H9 (cell line): ENCODE results near the gene PAM. TPM values are rescaled to one million over a fixed set of nuclear protein-coding genes. Genes with fewer than 3 reads are reported as not detected.

Source experiments
- DNase-seq: peaks from one replicate; pipeline ENCODE4 v3.0.0-alpha.2; 2017
- H2AFZ ChIP-seq: one replicate; pipeline ENCODE4 v1.6.1; 2013; ENCODE audit warnings: mild to moderate bottlenecking, low read length, control low read depth, moderate library complexity
- H2AK5ac ChIP-seq: 2 replicates; pipeline ENCODE4 v1.6.1; 2013; ENCODE audit warnings: low read length, control low read depth, mixed read lengths; ENCODE audit not compliant: insufficient read length
- H2BK120ac ChIP-seq: one replicate; pipeline ENCODE4 v1.6.1; 2013; ENCODE audit warnings: low read depth, mild to moderate bottlenecking, low read length, control low read depth, inconsistent platforms; ENCODE audit not compliant: poor library complexity, severe bottlenecking
- H2BK12ac ChIP-seq: 2 replicates; pipeline ENCODE4 v1.6.1; 2013; ENCODE audit warnings: low read length, control low read depth, mixed read lengths, low read depth; ENCODE audit not compliant: insufficient read length
- H2BK15ac ChIP-seq: 2 replicates; pipeline ENCODE4 v1.6.1; 2013; ENCODE audit warnings: low read depth, low read length, control low read depth
- H2BK20ac ChIP-seq: one replicate; pipeline ENCODE4 v1.6.1; 2013; ENCODE audit warnings: low read depth, mild to moderate bottlenecking, low read length, control low read depth, inconsistent platforms; ENCODE audit not compliant: poor library complexity, severe bottlenecking
- H2BK5ac ChIP-seq: 2 replicates; pipeline ENCODE4 v1.6.1; 2013; ENCODE audit warnings: low read length, control low read depth, mixed read lengths; ENCODE audit not compliant: insufficient read length
- H3K14ac ChIP-seq: 2 replicates; pipeline ENCODE4 v1.6.1; 2013; ENCODE audit warnings: low read length, control low read depth; ENCODE audit not compliant: insufficient read depth
- H3K18ac ChIP-seq: 2 replicates; pipeline ENCODE4 v1.6.1; 2013; ENCODE audit warnings: low read depth, mild to moderate bottlenecking, mixed read lengths, low read length, control low read depth; ENCODE audit not compliant: insufficient read length
- H3K23ac ChIP-seq: 2 replicates; pipeline ENCODE4 v1.6.1; 2013; ENCODE audit warnings: low read length, control low read depth, mixed read lengths, low read depth; ENCODE audit not compliant: insufficient read length
- H3K23me2 ChIP-seq: 2 replicates; pipeline ENCODE4 v1.6.1; 2013; ENCODE audit warnings: low read depth, mild to moderate bottlenecking, mixed read lengths, low read length, control low read depth; ENCODE audit not compliant: insufficient read length, poor library complexity, severe bottlenecking
- H3K27ac ChIP-seq: 2 replicates; pipeline ENCODE4 v1.5.1; 2013; ENCODE audit warnings: low read length, control low read depth, mixed read lengths, low read depth; ENCODE audit not compliant: insufficient read length
- H3K27me3 ChIP-seq: 2 replicates; pipeline ENCODE4 v1.6.1; 2013; ENCODE audit warnings: low read length, control low read depth, inconsistent platforms; ENCODE audit not compliant: insufficient read depth
- H3K4ac ChIP-seq: 2 replicates; pipeline ENCODE4 v1.6.1; 2013; ENCODE audit warnings: low read depth, mild to moderate bottlenecking, control low read depth, inconsistent platforms, low read length, moderate library complexity
- H3K4me1 ChIP-seq: 2 replicates; pipeline ENCODE4 v1.6.1; 2013; ENCODE audit warnings: low read length, control low read depth, inconsistent platforms; ENCODE audit not compliant: insufficient read depth
- H3K4me2 ChIP-seq: 2 replicates; pipeline ENCODE4 v1.6.1; 2013; ENCODE audit warnings: low read length, control low read depth, mixed read lengths; ENCODE audit not compliant: insufficient read length, insufficient read depth
- H3K56ac ChIP-seq: 2 replicates; pipeline ENCODE4 v1.6.1; 2013; ENCODE audit warnings: low read depth, mild to moderate bottlenecking, mixed read lengths, low read length, control low read depth; ENCODE audit not compliant: insufficient read length
- H3K79me1 ChIP-seq: 2 replicates; pipeline ENCODE4 v1.6.1; 2013; ENCODE audit warnings: low read depth, mild to moderate bottlenecking, moderate library complexity, low read length, control low read depth, inconsistent platforms; ENCODE audit not compliant: insufficient read depth, poor library complexity, severe bottlenecking
- H3K79me2 ChIP-seq: 2 replicates; pipeline ENCODE4 v1.6.1; 2013; ENCODE audit warnings: low read length, control low read depth, inconsistent platforms; ENCODE audit not compliant: insufficient read depth
- H3K9ac ChIP-seq: 2 replicates; pipeline ENCODE4 v1.6.1; 2013; ENCODE audit warnings: low read length, control low read depth, mixed read lengths; ENCODE audit not compliant: insufficient read length; ENCODE audit errors: extremely low read depth
- H3K9me3 ChIP-seq: one replicate; pipeline ENCODE4 v1.6.1; 2013; ENCODE audit warnings: low read depth, low read length, inconsistent platforms; ENCODE audit not compliant: control insufficient read depth
- H3T11ph ChIP-seq: one replicate; pipeline ENCODE4 v1.6.1; 2013; ENCODE audit warnings: mild to moderate bottlenecking, low read length, control low read depth, inconsistent platforms
- H4K20me1 ChIP-seq: one replicate; pipeline ENCODE4 v1.6.1; 2013; ENCODE audit not compliant: control insufficient read depth, insufficient read length, insufficient read depth
- H4K5ac ChIP-seq: 2 replicates; pipeline ENCODE4 v1.6.1; 2013; ENCODE audit warnings: low read depth, mild to moderate bottlenecking, mixed read lengths, low read length, control low read depth; ENCODE audit not compliant: insufficient read length
- H4K8ac ChIP-seq: replicated peaks from 2 replicates; pipeline ENCODE4 v1.6.1; 2013; ENCODE audit warnings: low read length, control low read depth, mixed read lengths, low read depth; ENCODE audit not compliant: insufficient read length
- H4K91ac ChIP-seq: 2 replicates; pipeline ENCODE4 v1.6.1; 2013; ENCODE audit warnings: low read depth, mild to moderate bottlenecking, moderate library complexity, mixed read lengths, low read length, control low read depth; ENCODE audit not compliant: insufficient read length
- H3K27ac Mint-ChIP-seq, 3 experiments: 2 replicates in 2 of 3; 3 replicates in 1 of 3; pipeline ENCODE4 v1.8.0; 2020 to 2021; ENCODE audit warnings: mixed read lengths in 3 of 3, mild to moderate bottlenecking in 1 of 3, moderate library complexity in 1 of 3
- H3K27me3 Mint-ChIP-seq: 2 replicates; pipeline ENCODE4 v1.8.0; 2021; ENCODE audit warnings: low read depth, mild to moderate bottlenecking, moderate library complexity, mixed read lengths
- H3K36me3 Mint-ChIP-seq, 3 experiments: 2 replicates in 2 of 3; 3 replicates in 1 of 3; pipeline ENCODE4 v1.8.0; 2020 to 2021; ENCODE audit warnings: low read depth in 3 of 3, mixed read lengths in 3 of 3; ENCODE audit not compliant: insufficient read depth in 1 of 3
- H3K4me1 Mint-ChIP-seq, 2 experiments: 2 replicates each; pipeline ENCODE4 v1.8.0; 2020; ENCODE audit warnings: mixed read lengths in 2 of 2
- H3K4me3 Mint-ChIP-seq, 2 experiments: 2 replicates in 1 of 2; 3 replicates in 1 of 2; pipeline ENCODE4 v1.8.0; 2020 to 2021; ENCODE audit warnings: mild to moderate bottlenecking in 2 of 2, mixed read lengths in 2 of 2, moderate library complexity in 1 of 2
- H3K9me3 Mint-ChIP-seq, 2 experiments: 2 replicates in 1 of 2; 3 replicates in 1 of 2; pipeline ENCODE4 v1.8.0; 2020; ENCODE audit warnings: mild to moderate bottlenecking in 2 of 2, mixed read lengths in 2 of 2, moderate library complexity in 1 of 2
- WGBS: extraction: QIAGEN DNeasy Blood & Tissue Kit; methylation state at CpG from one replicate; pipeline ENCODE4 v1.1.7; 2013; ENCODE audit warnings: missing lambda C conversion rate, low lambda C conversion rate, mixed read lengths; ENCODE audit not compliant: insufficient read length; ENCODE audit errors: extremely low coverage; 5-methylcytosine and 5-hydroxymethylcytosine counted together
- total RNA-seq: library from RNA; stranded (reverse); gene quantifications from 2 replicates; pipeline ENCODE4 v1.2.1, GENCODE V29; 2021
- TF ChIP-seq, protein P1 (sequence below): fragments of 200-600 bp; sonication (generic); conservative IDR thresholded peaks from 3 replicates; pipeline ENCODE4 v1.8.0; 2021; ENCODE audit warnings: antibody characterized with exemption, mild to moderate bottlenecking

The PAM gene
- total RNA-seq, 1 experiment from 2014 or later, result 31.5 TPM

DNA sequence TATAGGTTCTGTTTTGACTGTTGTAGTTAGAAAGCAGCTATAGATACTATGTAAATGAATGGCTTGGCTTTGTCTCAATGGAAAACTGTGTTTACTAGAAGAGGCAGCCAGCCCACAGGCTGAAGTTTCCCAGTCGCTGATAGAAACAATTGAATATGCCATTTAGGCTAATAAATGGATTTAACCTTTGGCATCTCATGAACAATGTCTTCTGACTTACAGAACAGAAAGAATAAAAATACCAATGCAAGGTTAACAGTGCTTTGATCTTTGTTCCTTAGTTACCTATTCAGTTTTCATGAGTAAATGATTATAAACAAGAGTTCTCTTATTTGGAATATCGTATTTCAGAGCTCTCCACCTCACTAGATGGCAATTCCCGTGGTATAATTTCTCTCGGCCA is 120.6 kb downstream of the PAM start:
- Histone ChIP-seq H3K18ac (no peak overlapping the region), H3K56ac (no peak overlapping the region), H4K20me1 (no peaks in the 10 kb centered on the region), H3K14ac (no peak overlapping the region), H3K9ac (no peak overlapping the region), H4K8ac (no peak overlapping the region), H3K4ac (no peak overlapping the region), H2BK5ac (no peak overlapping the region), H4K5ac (no peak overlapping the region), H3K4me2 (no peak overlapping the region), H3K23me2 (no peaks in the 10 kb centered on the region), H3K79me1 (no peaks in the 10 kb centered on the region), H3K27me3 (no peaks in the 10 kb centered on the region), H3K27ac (no peak overlapping the region), H2BK120ac (no peak overlapping the region), H3T11ph (no peak overlapping the region), H4K91ac (no peak overlapping the region), H2BK12ac (no peak overlapping the region), H3K23ac (no peak overlapping the region), H2BK15ac (no peak overlapping the region), H2AK5ac (no peak overlapping the region), H3K79me2 (no peaks in the 10 kb centered on the region), H3K4me1 (no peaks in the 10 kb centered on the region), H2BK20ac (no peak overlapping the region), H2AFZ (no peak overlapping the region), H3K9me3 (no peaks in the 10 kb centered on the region)
- H3K4me3 Mint-ChIP-seq, result no peak overlapping the region
- H3K36me3 Mint-ChIP-seq, result peaks cover 0 to 6% (median 5%) of the 10 kb centered on the region in 3 experiments; a peak in 1 of 7 replicates
- TF ChIP-seq, protein P1, sequence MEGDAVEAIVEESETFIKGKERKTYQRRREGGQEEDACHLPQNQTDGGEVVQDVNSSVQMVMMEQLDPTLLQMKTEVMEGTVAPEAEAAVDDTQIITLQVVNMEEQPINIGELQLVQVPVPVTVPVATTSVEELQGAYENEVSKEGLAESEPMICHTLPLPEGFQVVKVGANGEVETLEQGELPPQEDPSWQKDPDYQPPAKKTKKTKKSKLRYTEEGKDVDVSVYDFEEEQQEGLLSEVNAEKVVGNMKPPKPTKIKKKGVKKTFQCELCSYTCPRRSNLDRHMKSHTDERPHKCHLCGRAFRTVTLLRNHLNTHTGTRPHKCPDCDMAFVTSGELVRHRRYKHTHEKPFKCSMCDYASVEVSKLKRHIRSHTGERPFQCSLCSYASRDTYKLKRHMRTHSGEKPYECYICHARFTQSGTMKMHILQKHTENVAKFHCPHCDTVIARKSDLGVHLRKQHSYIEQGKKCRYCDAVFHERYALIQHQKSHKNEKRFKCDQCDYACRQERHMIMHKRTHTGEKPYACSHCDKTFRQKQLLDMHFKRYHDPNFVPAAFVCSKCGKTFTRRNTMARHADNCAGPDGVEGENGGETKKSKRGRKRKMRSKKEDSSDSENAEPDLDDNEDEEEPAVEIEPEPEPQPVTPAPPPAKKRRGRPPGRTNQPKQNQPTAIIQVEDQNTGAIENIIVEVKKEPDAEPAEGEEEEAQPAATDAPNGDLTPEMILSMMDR, result no peak
- no peaks in the 10 kb centered on the region for H3K9me3 Mint-ChIP-seq
- peak overlapping the region in 2 of 3 experiments; percentile 1 to 64; a peak in 4 of 7 replicates for H3K27ac Mint-ChIP-seq
- no peak for DNase-seq
- H3K27me3 Mint-ChIP-seq, result no peaks in the 10 kb centered on the region
- H3K4me1 Mint-ChIP-seq, result peaks cover 12 to 21% of the 10 kb centered on the region in 2 experiments
- no CpG with 5 or more reads among the region's 4 CpGs for WGBS
